OCI-LY1 (cell line): ENCODE data around the gene BDNF.

Experiments used
- EZH2 ChIP-seq: fragments of 200-600 bp; sonication (generic), shearing (Covaris generic); IDR thresholded peaks from 2 replicates; pipeline ENCODE4 v1.8.0; 2017; ENCODE audit warnings: borderline replicate concordance, mixed run types, mild to moderate bottlenecking, antibody characterized with exemption, low read length, moderate library complexity, mixed read lengths
- TF ChIP-seq, protein P1 (sequence below): fragments of 200-600 bp; sonication (generic), shearing (Covaris generic); IDR thresholded peaks from 2 replicates; pipeline ENCODE4 v1.5.1; 2017; ENCODE audit warnings: mild to moderate bottlenecking, antibody characterized with exemption, low read length, moderate library complexity, mixed read lengths

DNA sequence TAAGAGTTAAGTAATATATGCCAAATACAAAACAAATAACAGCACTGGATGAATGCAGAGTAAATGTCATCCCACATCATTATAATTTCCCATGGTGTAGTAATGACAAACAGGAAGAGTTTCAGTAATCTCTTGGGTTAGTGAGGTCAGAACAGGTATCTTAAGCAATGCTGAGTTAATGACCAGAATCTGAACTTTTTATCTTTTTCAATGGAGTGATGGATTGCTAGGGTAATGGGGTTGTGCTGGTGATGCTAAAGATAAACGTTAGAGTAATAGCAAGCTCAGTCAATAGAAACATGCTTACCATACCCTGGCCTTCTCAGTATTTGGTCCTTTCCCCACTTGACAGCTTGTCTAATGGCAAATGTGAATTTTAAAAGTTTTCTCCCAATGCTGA lies 11.5 kb upstream of the BDNF start:
- TF ChIP-seq, protein P1, sequence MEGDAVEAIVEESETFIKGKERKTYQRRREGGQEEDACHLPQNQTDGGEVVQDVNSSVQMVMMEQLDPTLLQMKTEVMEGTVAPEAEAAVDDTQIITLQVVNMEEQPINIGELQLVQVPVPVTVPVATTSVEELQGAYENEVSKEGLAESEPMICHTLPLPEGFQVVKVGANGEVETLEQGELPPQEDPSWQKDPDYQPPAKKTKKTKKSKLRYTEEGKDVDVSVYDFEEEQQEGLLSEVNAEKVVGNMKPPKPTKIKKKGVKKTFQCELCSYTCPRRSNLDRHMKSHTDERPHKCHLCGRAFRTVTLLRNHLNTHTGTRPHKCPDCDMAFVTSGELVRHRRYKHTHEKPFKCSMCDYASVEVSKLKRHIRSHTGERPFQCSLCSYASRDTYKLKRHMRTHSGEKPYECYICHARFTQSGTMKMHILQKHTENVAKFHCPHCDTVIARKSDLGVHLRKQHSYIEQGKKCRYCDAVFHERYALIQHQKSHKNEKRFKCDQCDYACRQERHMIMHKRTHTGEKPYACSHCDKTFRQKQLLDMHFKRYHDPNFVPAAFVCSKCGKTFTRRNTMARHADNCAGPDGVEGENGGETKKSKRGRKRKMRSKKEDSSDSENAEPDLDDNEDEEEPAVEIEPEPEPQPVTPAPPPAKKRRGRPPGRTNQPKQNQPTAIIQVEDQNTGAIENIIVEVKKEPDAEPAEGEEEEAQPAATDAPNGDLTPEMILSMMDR = no peak
- TF ChIP-seq EZH2 = no peak
